H9 (cell line): ENCODE results near the gene DCP1B. TPM values are rescaled to one million over a fixed set of nuclear protein-coding genes. Genes with fewer than 3 reads are reported as not detected.

ENCODE experiments used
- DNase-seq: peaks from one replicate; pipeline ENCODE4 v3.0.0-alpha.2; 2017
- H2AFZ ChIP-seq: one replicate; pipeline ENCODE4 v1.6.1; 2013; ENCODE audit warnings: mild to moderate bottlenecking, low read length, control low read depth, moderate library complexity
- H2AK5ac ChIP-seq: 2 replicates; pipeline ENCODE4 v1.6.1; 2013; ENCODE audit warnings: low read length, control low read depth, mixed read lengths; ENCODE audit not compliant: insufficient read length
- H2BK120ac ChIP-seq: one replicate; pipeline ENCODE4 v1.6.1; 2013; ENCODE audit warnings: low read depth, mild to moderate bottlenecking, low read length, control low read depth, inconsistent platforms; ENCODE audit not compliant: poor library complexity, severe bottlenecking
- H2BK12ac ChIP-seq: 2 replicates; pipeline ENCODE4 v1.6.1; 2013; ENCODE audit warnings: low read length, control low read depth, mixed read lengths, low read depth; ENCODE audit not compliant: insufficient read length
- H2BK15ac ChIP-seq: 2 replicates; pipeline ENCODE4 v1.6.1; 2013; ENCODE audit warnings: low read depth, low read length, control low read depth
- H2BK20ac ChIP-seq: one replicate; pipeline ENCODE4 v1.6.1; 2013; ENCODE audit warnings: low read depth, mild to moderate bottlenecking, low read length, control low read depth, inconsistent platforms; ENCODE audit not compliant: poor library complexity, severe bottlenecking
- H2BK5ac ChIP-seq: 2 replicates; pipeline ENCODE4 v1.6.1; 2013; ENCODE audit warnings: low read length, control low read depth, mixed read lengths; ENCODE audit not compliant: insufficient read length
- H3K14ac ChIP-seq: 2 replicates; pipeline ENCODE4 v1.6.1; 2013; ENCODE audit warnings: low read length, control low read depth; ENCODE audit not compliant: insufficient read depth
- H3K18ac ChIP-seq: 2 replicates; pipeline ENCODE4 v1.6.1; 2013; ENCODE audit warnings: low read depth, mild to moderate bottlenecking, mixed read lengths, low read length, control low read depth; ENCODE audit not compliant: insufficient read length
- H3K23ac ChIP-seq: 2 replicates; pipeline ENCODE4 v1.6.1; 2013; ENCODE audit warnings: low read length, control low read depth, mixed read lengths, low read depth; ENCODE audit not compliant: insufficient read length
- H3K23me2 ChIP-seq: 2 replicates; pipeline ENCODE4 v1.6.1; 2013; ENCODE audit warnings: low read depth, mild to moderate bottlenecking, mixed read lengths, low read length, control low read depth; ENCODE audit not compliant: insufficient read length, poor library complexity, severe bottlenecking
- H3K27ac ChIP-seq: 2 replicates; pipeline ENCODE4 v1.5.1; 2013; ENCODE audit warnings: low read length, control low read depth, mixed read lengths, low read depth; ENCODE audit not compliant: insufficient read length
- H3K27me3 ChIP-seq: 2 replicates; pipeline ENCODE4 v1.6.1; 2013; ENCODE audit warnings: low read length, control low read depth, inconsistent platforms; ENCODE audit not compliant: insufficient read depth
- H3K4ac ChIP-seq: 2 replicates; pipeline ENCODE4 v1.6.1; 2013; ENCODE audit warnings: low read depth, mild to moderate bottlenecking, control low read depth, inconsistent platforms, low read length, moderate library complexity
- H3K4me1 ChIP-seq: 2 replicates; pipeline ENCODE4 v1.6.1; 2013; ENCODE audit warnings: low read length, control low read depth, inconsistent platforms; ENCODE audit not compliant: insufficient read depth
- H3K4me2 ChIP-seq: 2 replicates; pipeline ENCODE4 v1.6.1; 2013; ENCODE audit warnings: low read length, control low read depth, mixed read lengths; ENCODE audit not compliant: insufficient read length, insufficient read depth
- H3K56ac ChIP-seq: 2 replicates; pipeline ENCODE4 v1.6.1; 2013; ENCODE audit warnings: low read depth, mild to moderate bottlenecking, mixed read lengths, low read length, control low read depth; ENCODE audit not compliant: insufficient read length
- H3K79me1 ChIP-seq: 2 replicates; pipeline ENCODE4 v1.6.1; 2013; ENCODE audit warnings: low read depth, mild to moderate bottlenecking, moderate library complexity, low read length, control low read depth, inconsistent platforms; ENCODE audit not compliant: insufficient read depth, poor library complexity, severe bottlenecking
- H3K79me2 ChIP-seq: 2 replicates; pipeline ENCODE4 v1.6.1; 2013; ENCODE audit warnings: low read length, control low read depth, inconsistent platforms; ENCODE audit not compliant: insufficient read depth
- H3K9ac ChIP-seq: 2 replicates; pipeline ENCODE4 v1.6.1; 2013; ENCODE audit warnings: low read length, control low read depth, mixed read lengths; ENCODE audit not compliant: insufficient read length; ENCODE audit errors: extremely low read depth
- H3K9me3 ChIP-seq: one replicate; pipeline ENCODE4 v1.6.1; 2013; ENCODE audit warnings: low read depth, low read length, inconsistent platforms; ENCODE audit not compliant: control insufficient read depth
- H3T11ph ChIP-seq: one replicate; pipeline ENCODE4 v1.6.1; 2013; ENCODE audit warnings: mild to moderate bottlenecking, low read length, control low read depth, inconsistent platforms
- H4K20me1 ChIP-seq: one replicate; pipeline ENCODE4 v1.6.1; 2013; ENCODE audit not compliant: control insufficient read depth, insufficient read length, insufficient read depth
- H4K5ac ChIP-seq: 2 replicates; pipeline ENCODE4 v1.6.1; 2013; ENCODE audit warnings: low read depth, mild to moderate bottlenecking, mixed read lengths, low read length, control low read depth; ENCODE audit not compliant: insufficient read length
- H4K8ac ChIP-seq: replicated peaks from 2 replicates; pipeline ENCODE4 v1.6.1; 2013; ENCODE audit warnings: low read length, control low read depth, mixed read lengths, low read depth; ENCODE audit not compliant: insufficient read length
- H4K91ac ChIP-seq: 2 replicates; pipeline ENCODE4 v1.6.1; 2013; ENCODE audit warnings: low read depth, mild to moderate bottlenecking, moderate library complexity, mixed read lengths, low read length, control low read depth; ENCODE audit not compliant: insufficient read length
- H3K27ac Mint-ChIP-seq, 3 experiments: 2 replicates in 2 of 3; 3 replicates in 1 of 3; pipeline ENCODE4 v1.8.0; 2020 to 2021; ENCODE audit warnings: mixed read lengths in 3 of 3, mild to moderate bottlenecking in 1 of 3, moderate library complexity in 1 of 3
- H3K27me3 Mint-ChIP-seq: 2 replicates; pipeline ENCODE4 v1.8.0; 2021; ENCODE audit warnings: low read depth, mild to moderate bottlenecking, moderate library complexity, mixed read lengths
- H3K36me3 Mint-ChIP-seq, 3 experiments: 2 replicates in 2 of 3; 3 replicates in 1 of 3; pipeline ENCODE4 v1.8.0; 2020 to 2021; ENCODE audit warnings: low read depth in 3 of 3, mixed read lengths in 3 of 3; ENCODE audit not compliant: insufficient read depth in 1 of 3
- H3K4me1 Mint-ChIP-seq, 2 experiments: 2 replicates each; pipeline ENCODE4 v1.8.0; 2020; ENCODE audit warnings: mixed read lengths in 2 of 2
- H3K4me3 Mint-ChIP-seq, 2 experiments: 2 replicates in 1 of 2; 3 replicates in 1 of 2; pipeline ENCODE4 v1.8.0; 2020 to 2021; ENCODE audit warnings: mild to moderate bottlenecking in 2 of 2, mixed read lengths in 2 of 2, moderate library complexity in 1 of 2
- H3K9me3 Mint-ChIP-seq, 2 experiments: 2 replicates in 1 of 2; 3 replicates in 1 of 2; pipeline ENCODE4 v1.8.0; 2020; ENCODE audit warnings: mild to moderate bottlenecking in 2 of 2, mixed read lengths in 2 of 2, moderate library complexity in 1 of 2
- CTCF ChIP-seq: fragments of 200-600 bp; sonication (generic); conservative IDR thresholded peaks from 3 replicates; pipeline ENCODE4 v1.8.0; 2021; ENCODE audit warnings: antibody characterized with exemption, mild to moderate bottlenecking
- WGBS: extraction: QIAGEN DNeasy Blood & Tissue Kit; methylation state at CpG from one replicate; pipeline ENCODE4 v1.1.7; 2013; ENCODE audit warnings: missing lambda C conversion rate, low lambda C conversion rate, mixed read lengths; ENCODE audit not compliant: insufficient read length; ENCODE audit errors: extremely low coverage; 5-methylcytosine and 5-hydroxymethylcytosine counted together
- total RNA-seq: library from RNA; stranded (reverse); gene quantifications from 2 replicates; pipeline ENCODE4 v1.2.1, GENCODE V29; 2021

Gene DCP1B
- total RNA-seq, 1 experiment from 2014 or later = 11.2 TPM

GRCh38 chr12:2016862-2017545, 12.7 kb upstream of the DCP1B start:
- no CpG with 5 or more reads among the region's 9 CpGs for WGBS
- H3K27me3 Mint-ChIP-seq = 0 out of 2 replicates have a peak, but pooled peaks cover 3% of the 10 kb centered on the region
- no peak overlapping the region for H2AFZ ChIP-seq

More at GRCh38 chr12:2016862-2017545, 12.7 kb upstream of the DCP1B start:
- no peaks in the 10 kb centered on the region for H3K36me3 Mint-ChIP-seq
- H4K5ac ChIP-seq = no peak overlapping the region
- peaks cover 14 to 22% of the 10 kb centered on the region in 2 experiments for H3K4me1 Mint-ChIP-seq
- H3K4me1 ChIP-seq = no peaks in the 10 kb centered on the region; the same call in 1 of the 2 replicates
- no peaks in the 10 kb centered on the region for H3K79me2 ChIP-seq
- H2BK5ac ChIP-seq = no peak overlapping the region
- no peak overlapping the region for H2AK5ac ChIP-seq
- DNase-seq = no peak
- H3K4me2 ChIP-seq = no peak overlapping the region
- H2BK20ac ChIP-seq = no peak overlapping the region
- no peak overlapping the region for H3K14ac ChIP-seq
- no peak overlapping the region for H3K27ac Mint-ChIP-seq
- no peak for TF ChIP-seq CTCF
- H4K91ac ChIP-seq = no peak overlapping the region
- no peaks in the 10 kb centered on the region for H4K20me1 ChIP-seq
- H3K4ac ChIP-seq = no peak overlapping the region
- no peak overlapping the region for H3K18ac ChIP-seq
- no peak overlapping the region for H3K23ac ChIP-seq
- H3K9me3 ChIP-seq = no peaks in the 10 kb centered on the region
- no peaks in the 10 kb centered on the region for H3K23me2 ChIP-seq
- no peak overlapping the region for H3K56ac ChIP-seq
- no peak overlapping the region for H3T11ph ChIP-seq
- no peak overlapping the region for H2BK15ac ChIP-seq
- H3K9ac ChIP-seq = no peak overlapping the region
- H3K4me3 Mint-ChIP-seq = no peak overlapping the region
- H3K9me3 Mint-ChIP-seq = no peaks in the 10 kb centered on the region
- no peaks in the 10 kb centered on the region for H3K27me3 ChIP-seq
- no peak overlapping the region for H2BK120ac ChIP-seq
- H3K79me1 ChIP-seq = no peaks in the 10 kb centered on the region
- no peak overlapping the region for H2BK12ac ChIP-seq
- no peak overlapping the region for H4K8ac ChIP-seq
- H3K27ac ChIP-seq = no peak overlapping the region
